ENCODE results near the gene CPNE7.

Gene CPNE7

GRCh38 chr16:89549007-89549700 lies 26.4 kb upstream of the CPNE7 start:
- no peak for TF ChIP-seq CTCF (IDR thresholded peaks at IDR 0.05; ENCODE audit: low read depth, low read length)
- no peak for DNase-seq (ENCODE audit: low read depth in 2 of 2)
- H3K4me3 ChIP-seq (replicated peaks in 1 of 2; ENCODE audit: low read depth in 2 of 2, low read length in 2 of 2) = no peak overlapping the region

GRCh38 chr16:89550421-89551007 lies 25.0 kb upstream of the CPNE7 start:
- no peak for TF ChIP-seq CTCF (IDR thresholded peaks at IDR 0.05; ENCODE audit: low read depth, low read length)
- H3K4me3 ChIP-seq (replicated peaks in 1 of 2; ENCODE audit: low read depth in 2 of 2, low read length in 2 of 2) = no peak overlapping the region
- no peak for DNase-seq (ENCODE audit: low read depth in 2 of 2)

GRCh38 chr16:89552329-89552728 lies 23.2 kb upstream of the CPNE7 start:
- no peak overlapping the region for H3K4me3 ChIP-seq (replicated peaks in 1 of 2; ENCODE audit: low read depth in 2 of 2, low read length in 2 of 2)
- no peak for TF ChIP-seq CTCF (IDR thresholded peaks at IDR 0.05; ENCODE audit: low read depth, low read length)
- no peak for DNase-seq (ENCODE audit: low read depth in 2 of 2)

GRCh38 chr16:89552913-89553312 lies 22.6 kb upstream of the CPNE7 start:
- TF ChIP-seq CTCF (IDR thresholded peaks at IDR 0.05; ENCODE audit: low read depth, low read length) = no peak
- H3K4me3 ChIP-seq (replicated peaks in 1 of 2; ENCODE audit: low read depth in 2 of 2, low read length in 2 of 2) = no peak overlapping the region
- DNase-seq (ENCODE audit: low read depth in 2 of 2) = no peak

- H3K4me3 ChIP-seq (replicated peaks in 1 of 2; ENCODE audit: low read depth in 2 of 2, low read length in 2 of 2) = no peak overlapping the region
- TF ChIP-seq CTCF (IDR thresholded peaks at IDR 0.05; ENCODE audit: low read depth, low read length) = no peak
- DNase-seq (ENCODE audit: low read depth in 2 of 2) = no peak
Observed at GRCh38 chr16:89553733-89554132, 21.8 kb upstream of the CPNE7 start.

- no peak for DNase-seq (ENCODE audit: low read depth in 2 of 2)
- no peak for TF ChIP-seq CTCF (IDR thresholded peaks at IDR 0.05; ENCODE audit: low read depth, low read length)
- no peak overlapping the region for H3K4me3 ChIP-seq (replicated peaks in 1 of 2; ENCODE audit: low read depth in 2 of 2, low read length in 2 of 2)
Observed at GRCh38 chr16:89554343-89554742, 21.2 kb upstream of the CPNE7 start.
